ENCODE results near the gene RNU1-3.
A peak's percentile ranks its signal among the peaks of the same experiment; 100 is the strongest.
"Not testable (repeated sequence)": the region's sequence is repeated elsewhere in the genome, so short reads cannot be mapped to it uniquely, and the experiment has no call there.

The RNU1-3 gene

DNA sequence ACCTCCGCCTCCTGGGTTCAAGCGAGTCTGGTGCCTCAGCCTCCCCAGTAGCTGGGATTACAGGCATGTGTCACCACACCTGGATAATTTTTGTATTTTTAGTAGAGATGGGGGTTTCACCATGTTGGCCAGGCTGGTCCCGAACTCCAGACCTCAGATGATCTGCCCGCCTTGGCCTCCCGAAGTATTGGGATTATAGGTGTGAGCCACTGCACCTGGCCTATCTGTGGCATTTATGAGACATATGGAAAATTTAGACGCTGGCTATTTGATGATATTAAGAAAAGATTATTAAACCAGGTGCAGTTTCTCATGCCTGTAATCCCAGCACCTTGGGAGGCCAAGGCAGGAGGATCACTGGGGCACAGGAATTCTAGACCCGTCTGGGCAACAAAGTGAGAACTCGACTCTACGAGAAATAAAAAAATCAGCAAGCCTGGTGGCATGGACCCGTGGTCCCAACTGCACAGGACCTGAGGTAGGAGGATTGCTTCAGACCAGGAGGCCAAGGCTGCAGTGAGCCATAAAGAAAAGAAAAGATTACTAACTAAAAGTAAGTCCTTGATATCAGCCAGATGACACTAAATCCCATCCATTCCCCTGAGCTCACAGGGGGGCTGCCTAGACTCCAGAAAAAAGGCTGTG, 30.1 kb downstream of the RNU1-3 start:
- DNase-seq (ENCODE audit: low spot score): not testable (repeated sequence)

- not testable (repeated sequence) for DNase-seq (ENCODE audit: low spot score)
These were observed 30.8 kb downstream of the RNU1-3 start for GRCh38 chr1:16635959-16636358.

DNA sequence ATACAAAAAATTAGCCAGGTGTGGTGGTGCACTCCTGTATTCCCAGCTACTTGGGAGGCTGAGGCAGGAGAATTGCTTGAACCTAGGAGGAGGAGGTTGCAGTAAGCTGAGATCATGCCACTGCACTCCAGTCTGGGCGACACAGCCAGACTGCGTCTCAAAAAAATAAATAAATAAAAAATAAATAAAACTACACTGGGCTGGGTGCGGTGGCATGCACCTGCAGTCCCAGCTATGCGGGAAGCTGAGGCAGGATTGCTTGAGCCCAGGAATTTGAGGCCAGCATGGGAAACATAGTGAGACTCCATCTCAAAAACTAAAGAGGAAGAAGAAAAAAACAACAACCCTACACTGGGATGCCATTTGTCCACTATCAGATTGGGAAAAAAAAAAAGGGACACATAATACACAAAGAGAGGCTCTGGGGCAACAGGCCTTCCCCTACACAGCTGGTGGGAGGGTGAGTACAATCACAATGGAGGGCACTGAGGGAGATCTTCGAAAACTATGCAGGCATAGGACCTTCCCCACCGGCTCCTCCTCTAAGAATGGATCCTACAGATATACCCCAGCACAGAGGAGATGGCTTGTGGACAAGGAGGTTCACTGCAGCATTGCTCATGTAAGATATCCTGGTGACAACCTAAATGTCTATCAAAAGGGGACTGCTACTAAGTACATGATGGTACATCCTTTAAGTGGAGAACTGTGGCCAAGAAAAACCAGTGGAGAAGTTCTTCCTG, 33.0 kb downstream of the RNU1-3 start:
- DNase-seq (ENCODE audit: low spot score): not testable (repeated sequence)

DNA sequence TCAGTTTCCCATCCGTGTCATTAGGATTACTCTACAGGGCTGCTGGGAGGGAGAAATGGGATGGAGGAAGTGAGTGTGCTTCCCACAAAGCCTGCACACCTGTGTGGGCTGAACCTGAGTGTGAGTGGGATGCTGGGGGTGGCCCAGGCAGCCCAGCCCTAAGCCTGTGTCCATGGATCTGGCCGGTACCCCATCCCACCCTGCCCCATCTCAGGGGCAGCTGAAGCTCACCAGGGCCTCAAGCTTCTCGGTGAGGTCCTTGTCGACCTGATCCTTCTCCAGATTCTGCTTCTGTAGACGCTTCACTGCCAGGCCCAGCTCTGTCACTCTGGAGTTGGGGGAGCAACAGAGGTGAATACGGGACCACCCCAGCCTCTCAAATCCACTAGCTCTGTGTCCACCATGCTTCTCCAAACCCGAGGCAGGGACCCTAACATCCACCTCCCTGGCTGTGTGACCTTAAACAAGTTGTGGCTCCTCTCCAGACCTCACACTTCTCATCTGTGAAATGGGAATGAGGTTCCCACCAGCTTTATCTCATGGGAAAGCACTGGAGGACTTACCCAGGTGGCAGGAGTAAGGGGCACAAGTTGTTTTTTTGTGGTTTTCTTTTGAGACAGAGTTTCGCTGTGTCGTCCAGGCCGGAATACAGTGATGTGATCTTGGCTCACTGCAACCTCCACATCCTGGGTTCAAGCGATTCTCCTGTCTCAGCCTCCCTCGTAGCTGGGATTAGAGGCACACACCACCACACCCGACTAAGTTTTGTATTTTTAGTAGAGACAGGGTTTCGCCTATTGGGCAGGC, 34.5 kb downstream of the RNU1-3 start:
- not testable (repeated sequence) for DNase-seq (ENCODE audit: low spot score)

- no peak for DNase-seq (ENCODE audit: low spot score)
These were observed 35.3 kb downstream of the RNU1-3 start for GRCh38 chr1:16631248-16632043.

DNA sequence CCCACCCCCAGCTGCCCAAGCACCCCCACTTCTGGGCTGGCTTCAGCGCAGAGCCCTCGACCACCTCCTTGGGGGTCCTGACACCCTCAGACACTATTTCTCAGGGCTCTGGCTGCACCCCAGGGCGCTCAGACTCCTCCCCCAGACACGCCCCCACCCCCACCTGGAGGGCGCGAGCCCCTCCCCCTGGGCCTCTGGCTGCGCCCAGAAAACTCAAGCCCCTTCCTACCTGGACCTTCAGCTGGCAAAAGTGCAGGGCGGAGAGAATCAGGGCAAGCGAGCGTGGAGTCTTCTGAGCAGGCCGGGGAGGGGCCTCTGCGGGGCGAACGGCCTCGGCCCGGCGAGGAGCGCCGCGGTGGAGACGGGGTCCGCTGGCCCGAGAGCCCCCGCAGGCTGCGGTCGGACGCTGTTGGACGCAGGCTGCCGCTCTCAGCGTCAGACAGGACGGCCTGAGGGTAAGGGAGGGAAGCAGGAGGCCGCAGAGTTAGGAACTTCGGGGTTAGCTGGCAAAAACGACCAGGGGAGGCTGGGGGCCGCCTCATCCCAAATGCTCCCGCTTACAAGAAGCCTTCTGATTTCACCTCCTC, 36.0 kb downstream of the RNU1-3 start:
- peak; percentile 40 for DNase-seq (ENCODE audit: low spot score)

GRCh38 chr1:16629916-16630530, 36.7 kb downstream of the RNU1-3 start:
- not testable (repeated sequence) for DNase-seq (ENCODE audit: low spot score)

DNA sequence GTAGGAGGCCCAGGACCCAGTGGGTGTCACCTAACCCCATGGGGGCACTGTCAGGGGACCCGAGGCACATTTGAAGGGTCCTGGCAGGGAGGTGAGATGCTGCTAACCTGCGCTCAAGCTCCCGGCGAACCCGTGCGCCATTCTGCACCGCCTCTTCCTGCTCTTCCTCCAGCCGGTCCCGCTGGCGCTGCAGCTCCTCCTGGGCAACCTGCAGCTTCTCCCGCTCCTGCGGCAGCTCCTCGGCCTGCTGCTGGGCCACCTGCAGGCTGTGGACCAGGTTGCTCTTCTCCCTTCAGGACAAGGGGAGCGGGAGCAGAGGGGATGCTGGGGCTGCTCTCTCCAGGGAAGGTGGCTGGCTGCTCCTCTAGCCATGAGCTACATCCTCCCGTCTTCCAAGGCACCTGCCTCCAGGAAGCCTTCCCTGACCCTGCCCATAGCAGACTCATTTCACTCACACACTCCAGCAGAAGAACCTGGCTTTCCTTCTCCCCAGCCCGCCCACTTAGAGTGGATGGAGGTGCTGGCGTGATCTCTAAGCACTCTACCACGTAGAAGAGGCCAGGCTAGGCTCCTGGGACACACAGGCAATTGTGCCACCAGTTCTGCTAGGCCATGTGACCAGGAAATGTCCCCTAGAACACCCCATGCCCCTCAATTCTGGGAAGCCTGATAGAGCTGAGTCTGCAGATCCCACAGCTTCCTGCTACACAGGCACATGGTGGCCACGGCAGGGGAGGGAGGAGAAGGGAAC, 38.2 kb downstream of the RNU1-3 start:
- DNase-seq (ENCODE audit: low spot score): no peak

DNA sequence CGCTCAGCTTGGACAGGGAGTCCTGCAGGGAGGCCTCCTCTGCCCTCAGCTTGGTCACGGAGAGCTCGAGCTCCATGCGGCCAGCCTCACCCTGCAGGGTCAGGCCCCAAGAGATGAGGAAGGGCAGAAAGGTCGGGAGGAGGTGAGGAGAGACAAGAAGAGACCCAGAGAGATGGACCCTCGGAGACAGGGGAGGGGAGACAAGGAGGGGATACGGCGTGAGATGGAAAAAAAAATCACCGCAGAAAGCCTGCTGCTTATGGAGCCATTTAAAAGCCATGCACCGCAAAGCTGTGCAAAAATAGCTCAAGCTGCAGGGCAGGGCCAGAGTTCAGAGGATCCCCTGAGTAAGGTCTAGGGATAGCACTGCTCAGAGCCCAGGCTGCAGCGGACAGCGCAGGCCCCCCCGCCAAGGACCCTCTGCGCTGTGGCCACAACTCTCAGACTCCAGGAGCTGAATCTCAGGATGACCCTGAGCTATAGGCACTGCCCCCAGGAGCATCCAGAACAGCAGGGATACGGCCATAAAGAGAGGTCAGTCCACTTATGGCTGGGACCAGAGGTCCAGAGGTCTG, 40.3 kb downstream of the RNU1-3 start:
- DNase-seq (ENCODE audit: low spot score): not testable (repeated sequence)

DNA sequence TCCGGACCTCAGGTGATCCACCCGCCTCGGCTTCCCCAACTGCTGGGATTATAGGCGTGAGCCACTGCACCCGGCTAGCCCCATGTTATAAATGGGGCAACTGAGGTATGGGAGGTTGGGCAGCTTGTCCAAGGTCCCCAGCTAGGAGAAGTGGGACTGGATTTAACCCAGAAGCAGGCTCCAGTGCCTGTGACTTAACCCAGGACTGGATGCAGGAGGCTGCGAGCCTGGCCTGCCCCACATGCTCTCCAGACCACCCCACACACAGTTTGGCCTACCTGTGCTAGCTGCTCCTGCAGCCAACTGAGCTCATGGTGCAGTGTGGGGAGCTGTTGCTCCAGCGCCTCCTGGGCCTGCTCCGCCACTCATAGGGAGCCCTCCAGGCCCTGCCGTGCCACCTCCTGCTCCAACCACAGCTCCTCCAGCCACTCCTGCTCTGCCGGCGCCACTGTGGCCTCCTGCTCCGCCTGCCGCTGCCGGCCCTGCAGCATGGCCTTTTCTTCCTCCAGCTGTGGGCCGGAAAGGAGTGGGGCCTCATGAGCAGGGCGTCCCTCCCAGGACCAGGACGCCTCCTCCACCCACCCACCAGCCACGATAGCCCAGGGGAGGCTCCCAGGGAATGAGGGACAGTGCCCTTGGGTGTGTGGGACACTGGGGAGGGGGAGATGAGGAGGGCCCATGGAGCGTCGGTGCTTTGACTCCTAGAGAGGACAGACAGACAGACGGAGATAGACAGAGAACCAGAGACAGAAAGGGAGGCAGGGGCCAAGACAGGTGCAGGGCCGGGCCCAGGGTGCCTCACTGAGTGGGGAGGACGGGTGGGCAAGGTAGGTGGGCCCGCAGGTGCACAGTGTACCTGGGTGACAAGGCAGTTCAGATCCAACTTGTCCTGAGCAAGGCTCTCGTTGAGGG, 41.0 kb downstream of the RNU1-3 start:
- no peak for DNase-seq (ENCODE audit: low spot score)

DNA sequence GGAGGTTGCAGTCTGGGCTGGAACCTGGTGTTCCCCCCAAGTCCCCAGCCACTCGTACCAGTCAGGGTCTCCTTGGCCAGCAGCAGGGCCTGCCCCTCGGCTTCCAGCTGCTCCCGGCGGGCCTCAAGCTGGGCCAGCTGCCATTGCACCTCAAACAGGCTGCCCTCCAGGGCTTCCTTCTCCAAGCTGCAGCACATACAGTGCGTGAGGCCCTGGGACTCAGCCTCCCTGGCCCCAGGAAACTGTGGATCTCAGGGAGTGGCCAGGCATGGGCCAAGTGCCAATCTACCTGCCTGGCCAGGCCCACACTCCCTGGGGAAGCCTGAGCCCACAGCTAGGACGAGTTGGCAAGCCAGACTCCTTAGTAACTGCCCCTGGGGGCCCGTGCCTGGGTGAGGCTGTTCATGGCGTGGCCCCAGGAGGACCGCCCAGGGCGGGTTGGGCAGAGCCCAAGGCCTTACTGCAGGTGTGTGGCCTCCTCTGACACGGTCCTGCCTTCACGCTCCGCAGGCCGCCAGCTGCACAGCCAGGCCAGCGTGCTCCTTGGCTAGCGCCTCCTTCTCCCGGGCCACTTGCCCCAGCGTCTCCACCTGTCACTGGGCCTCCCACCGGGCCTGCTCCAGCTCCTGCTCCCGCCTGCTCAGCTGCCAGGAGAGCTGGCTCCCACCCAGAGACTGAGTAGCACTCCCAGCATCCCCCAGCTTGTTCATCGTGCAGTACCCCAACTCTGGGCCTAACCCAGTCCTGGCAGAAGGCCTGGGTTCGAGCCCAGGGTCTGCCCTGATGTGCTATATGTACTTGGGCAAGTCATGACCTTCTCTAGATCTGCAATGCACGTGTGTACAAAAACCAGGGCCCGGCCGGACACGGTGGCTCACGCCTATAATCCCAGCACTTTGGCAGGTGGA, 42.7 kb downstream of the RNU1-3 start:
- peak; percentile 89 for DNase-seq (ENCODE audit: low spot score)

DNA sequence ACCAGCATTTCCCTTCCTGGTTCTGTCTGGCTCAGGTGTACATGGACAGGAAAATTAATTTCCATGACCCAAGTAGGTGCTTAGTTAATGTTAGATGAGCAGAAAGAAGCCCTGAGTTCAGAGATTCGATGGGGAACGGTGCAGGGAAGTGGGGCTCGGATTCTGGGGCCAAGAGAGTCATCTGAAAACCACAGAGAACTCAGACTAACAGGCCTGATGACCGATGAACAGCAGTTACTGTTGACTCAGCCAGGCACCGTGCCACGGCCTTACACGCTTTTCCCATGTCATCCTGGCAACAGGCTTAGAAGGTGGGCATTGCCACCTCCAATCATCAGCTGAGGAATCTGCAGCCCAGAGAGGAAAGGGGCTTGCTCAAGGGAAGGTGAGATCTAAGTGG, 43.4 kb downstream of the RNU1-3 start:
- not testable (repeated sequence) for DNase-seq (ENCODE audit: low spot score)

GRCh38 chr1:16621681-16622315, 45.0 kb downstream of the RNU1-3 start:
- not testable (repeated sequence) for DNase-seq (ENCODE audit: low spot score)

GRCh38 chr1:16621300-16621658, 45.5 kb downstream of the RNU1-3 start:
- no peak for DNase-seq (ENCODE audit: low spot score)

DNA sequence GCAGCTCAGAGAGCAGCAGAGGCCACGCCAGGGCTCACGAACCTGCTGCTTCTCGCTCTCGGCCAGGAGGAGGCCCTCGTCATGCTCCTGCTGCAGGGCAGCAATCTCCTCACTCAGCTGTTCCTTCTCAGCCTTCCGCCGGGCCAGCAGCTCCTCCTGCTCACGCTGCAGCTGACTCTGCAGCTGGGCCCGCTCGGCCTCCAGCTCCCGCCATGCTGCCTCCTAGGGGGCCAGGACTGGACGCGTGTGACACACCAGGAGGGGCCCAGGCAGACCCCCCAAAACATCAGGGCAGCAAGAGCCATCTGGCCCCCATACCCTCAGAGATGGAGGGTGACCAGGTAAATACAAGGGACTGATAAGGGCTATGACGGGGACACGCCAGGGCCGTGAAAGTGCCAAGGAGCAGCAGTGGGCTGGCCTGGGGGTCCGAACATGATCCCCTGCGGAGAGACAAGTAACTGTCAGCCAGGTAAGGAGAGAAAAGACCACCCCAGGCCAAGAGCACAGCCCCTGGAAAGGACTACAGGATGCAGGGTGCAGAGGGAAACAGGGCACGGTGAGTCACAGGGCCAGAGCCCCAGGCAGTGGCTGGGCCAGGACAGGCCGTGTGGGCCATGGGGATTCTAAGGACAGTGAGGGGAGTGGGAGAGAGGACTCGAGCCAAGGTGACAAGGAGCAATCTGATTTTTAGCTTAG, 46.8 kb downstream of the RNU1-3 start:
- not testable (repeated sequence) for DNase-seq (ENCODE audit: low spot score)

DNA sequence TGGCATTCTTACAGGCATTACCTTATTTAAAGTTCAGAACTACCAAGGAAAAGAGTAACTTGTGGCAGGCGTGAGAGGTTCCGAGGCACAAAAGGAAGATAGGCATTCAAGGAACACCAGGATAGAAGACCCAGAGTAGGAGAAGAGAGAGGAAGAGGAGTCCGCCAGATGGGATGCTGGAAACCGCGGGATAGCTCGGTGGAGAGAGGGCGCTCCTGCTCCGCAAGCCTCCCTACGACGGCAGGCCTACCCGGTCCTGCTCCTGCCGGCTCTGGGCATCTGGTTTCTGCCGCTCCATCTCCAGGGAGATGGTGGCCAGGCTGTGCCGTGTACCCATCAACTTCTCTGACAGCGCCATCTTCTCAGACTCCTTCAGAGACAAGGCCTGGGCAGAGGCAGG, 48.0 kb downstream of the RNU1-3 start:
- DNase-seq (ENCODE audit: low spot score): peak; percentile 75

Measured in iPS-NIHi11 (cell line).